Right lobe of liver (tissue), 6 donors: ENCODE measurements around the gene C5. TPM values are rescaled to one million over a fixed set of nuclear protein-coding genes. Genes with fewer than 3 reads are reported as not detected.
"Not testable (repeated sequence)": the region's sequence is repeated elsewhere in the genome, so short reads cannot be mapped to it uniquely, and the experiment has no call there.

Experiments
- ATAC-seq, 4 donors: fragments of 200-7000 bp; cut with Tn5 transposase; one replicate each; pipeline ENCODE4 v1.9.1; 2020; ENCODE audit warnings: mild to moderate bottlenecking in 4 of 4, moderate library complexity in 4 of 4
- DNase-seq, 3 donors: peaks; one replicate each; pipeline ENCODE4 v3.0.0-alpha.2; 2020
- H3K27ac ChIP-seq, 3 donors: fragments of 200-600 bp; one replicate each; pipeline ENCODE4 v1.8.0; 2022
- H3K27me3 ChIP-seq, 2 donors: fragments of 200-600 bp; one replicate each; pipeline ENCODE4 v1.8.0; 2022
- H3K36me3 ChIP-seq, 4 donors: fragments of 200-600 bp; sonication (generic) in 1 of 4; one replicate each; pipeline versions ENCODE4 v1.5.1 to v1.8.0; 2017 to 2022; ENCODE audit warnings: control low read depth in 1 of 4
- H3K4me1 ChIP-seq, 4 donors: fragments of 200-600 bp; sonication (generic) in 1 of 4; one replicate each; pipeline versions ENCODE4 v1.5.1 to v1.8.0; 2017 to 2022; ENCODE audit warnings: control low read depth in 1 of 4
- H3K4me3 ChIP-seq, 3 donors: fragments of 200-600 bp; one replicate each; pipeline ENCODE4 v1.8.0; 2022
- H3K9me3 ChIP-seq, 4 donors: fragments of 200-600 bp; sonication (generic) in 1 of 4; one replicate each; pipeline versions ENCODE4 v1.5.1 to v1.8.0; 2017 to 2022; ENCODE audit warnings: control low read depth in 1 of 4
- POLR2A ChIP-seq: fragments of 450-650 bp; IDR thresholded peaks from one replicate; pipeline ENCODE4 v1.6.1; 2017; ENCODE audit warnings: antibody characterized with exemption, mild to moderate bottlenecking
- WGBS: methylation state at CpG from one replicate; pipeline ENCODE4 v1.1.6; 2018; ENCODE audit warnings: low coverage, low lambda C conversion rate; ENCODE audit not compliant: insufficient coverage; ENCODE audit errors: missing lambda C conversion rate; 5-methylcytosine and 5-hydroxymethylcytosine counted together
- intact Hi-C, 2 donors: fragments of 100-400 bp; cut with DNase I; formaldehyde crosslinking; loops; one replicate each; pipeline versions ENCODE4 v1.11.2 to v1.14.1; 2022
- long read RNA-seq: library from polyadenylated mRNA; unstranded; transcript quantifications from one replicate; pipeline ENCODE4 v2.0.0, GENCODE V29; 2019
- total RNA-seq, 6 experiments: library from RNA; depleted of rRNA in 2 of 6; stranded (reverse); fragments of >200 nt in 2 of 6; fragmentation: NEBNext Ultra II Directional in 3 of 6; extraction: Animal tissue kit (Norgen Biotek cat#: 25700) in 3 of 6; gene quantifications; one replicate each; pipeline versions ENCODE4 v1.1.0 to v1.2.4, GENCODE V29; 2016 to 2023
- TF ChIP-seq, protein P1 (sequence below), 4 donors: fragments of 200-600 bp in 3 of 4; fragments of 450-650 bp in 1 of 4; IDR thresholded peaks; one replicate each; pipeline versions ENCODE4 v1.5.1 to v1.8.0; 2016 to 2022; ENCODE audit warnings: antibody characterized with exemption in 4 of 4, mild to moderate bottlenecking in 2 of 4
- donor health status: DM: no; HTN: yes; CAD: no.
- donor health status: DM: no; HTN: no; CAD: no.
- donor health status: DM: no; HTN: no; CAD: no.
- donor health status: DM: no; HTN: yes; CAD: no.
- donor health status: DM: no; HTN: yes; CAD: no.

C5 gene
- total RNA-seq, result 100 to 1,000 TPM; 251 to 616 (median 411) TPM
- long read RNA-seq, full-length matches to known transcripts, result 4 of 74 reads
- long read RNA-seq, partial matches to known transcripts, result 61 of 74 reads
- long read RNA-seq, other reads (novel, unspliced or antisense), result 9 of 74 reads

DNA sequence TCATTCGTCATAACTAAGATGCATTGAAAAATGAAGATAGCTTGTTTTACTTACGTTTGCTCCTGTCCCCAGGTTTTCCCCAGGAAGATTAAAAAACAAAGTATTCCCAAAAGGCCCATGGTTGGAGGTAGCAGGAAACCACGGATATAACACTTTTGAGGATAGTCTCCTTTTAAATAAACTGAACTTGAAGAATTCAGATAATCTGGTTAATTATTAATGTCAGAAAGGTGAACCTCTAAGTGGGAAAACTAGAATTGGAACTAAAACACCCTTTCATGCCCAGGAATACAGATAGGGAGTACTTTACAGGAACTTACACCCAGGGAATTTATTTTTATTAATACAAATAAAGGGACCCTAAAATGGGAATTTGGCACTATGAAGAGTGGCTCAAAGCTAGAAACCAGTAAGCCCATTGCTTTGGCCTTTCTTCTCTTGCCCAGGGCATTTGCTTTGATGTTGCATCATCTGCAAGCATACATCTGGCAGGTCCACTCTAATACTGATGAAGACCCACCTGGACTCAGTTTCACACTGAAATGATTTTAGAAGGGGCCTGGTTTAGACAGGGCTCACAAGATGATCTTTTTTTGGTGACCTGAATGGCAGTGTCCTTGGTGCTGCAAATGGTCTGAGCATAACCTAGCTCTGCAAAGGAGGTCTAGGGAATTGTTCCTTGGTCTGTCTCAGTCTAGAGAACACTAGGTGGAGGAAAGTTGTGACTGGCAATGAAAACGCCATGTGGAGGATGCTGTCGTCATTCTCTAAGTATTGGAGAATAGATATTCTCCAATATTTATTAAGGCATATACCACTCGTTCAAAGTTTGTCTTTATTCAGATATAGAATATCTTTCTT lies at the start of gene C5:
C5 (minus strand) TSS at position 148 of the 861 bp plus-strand sequence; CDS start at position 119, 29 bp downstream.
- TF ChIP-seq, protein P1, sequence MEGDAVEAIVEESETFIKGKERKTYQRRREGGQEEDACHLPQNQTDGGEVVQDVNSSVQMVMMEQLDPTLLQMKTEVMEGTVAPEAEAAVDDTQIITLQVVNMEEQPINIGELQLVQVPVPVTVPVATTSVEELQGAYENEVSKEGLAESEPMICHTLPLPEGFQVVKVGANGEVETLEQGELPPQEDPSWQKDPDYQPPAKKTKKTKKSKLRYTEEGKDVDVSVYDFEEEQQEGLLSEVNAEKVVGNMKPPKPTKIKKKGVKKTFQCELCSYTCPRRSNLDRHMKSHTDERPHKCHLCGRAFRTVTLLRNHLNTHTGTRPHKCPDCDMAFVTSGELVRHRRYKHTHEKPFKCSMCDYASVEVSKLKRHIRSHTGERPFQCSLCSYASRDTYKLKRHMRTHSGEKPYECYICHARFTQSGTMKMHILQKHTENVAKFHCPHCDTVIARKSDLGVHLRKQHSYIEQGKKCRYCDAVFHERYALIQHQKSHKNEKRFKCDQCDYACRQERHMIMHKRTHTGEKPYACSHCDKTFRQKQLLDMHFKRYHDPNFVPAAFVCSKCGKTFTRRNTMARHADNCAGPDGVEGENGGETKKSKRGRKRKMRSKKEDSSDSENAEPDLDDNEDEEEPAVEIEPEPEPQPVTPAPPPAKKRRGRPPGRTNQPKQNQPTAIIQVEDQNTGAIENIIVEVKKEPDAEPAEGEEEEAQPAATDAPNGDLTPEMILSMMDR (IDR thresholded peaks at IDR 0.05), result no peak
- TF ChIP-seq POLR2A, result peak; percentile 71
- peaks cover 0 to 32% (median 11%) of the 10 kb centered on the region in 4 donors for H3K4me1 ChIP-seq
- H3K4me3 ChIP-seq, result peak within 1 kb of the TSS; percentile 36 to 60 (median 58)
- H3K9me3 ChIP-seq, result no peaks in the 10 kb centered on the region
- intact Hi-C loops, result no loop called here
- H3K27ac ChIP-seq, result peak within 1 kb of the TSS; percentile 62 to 89 (median 65)
- H3K27me3 ChIP-seq, result no peaks in the 10 kb centered on the region
- ATAC-seq, result peak; percentile 41 to 63 (median 50)
- 42% methylated on average over 6 of the region's 6 CpGs for WGBS
- no peak for DNase-seq
- peaks cover 0 to 8% (median 0%) of the 10 kb centered on the region in 4 donors for H3K36me3 ChIP-seq

DNA sequence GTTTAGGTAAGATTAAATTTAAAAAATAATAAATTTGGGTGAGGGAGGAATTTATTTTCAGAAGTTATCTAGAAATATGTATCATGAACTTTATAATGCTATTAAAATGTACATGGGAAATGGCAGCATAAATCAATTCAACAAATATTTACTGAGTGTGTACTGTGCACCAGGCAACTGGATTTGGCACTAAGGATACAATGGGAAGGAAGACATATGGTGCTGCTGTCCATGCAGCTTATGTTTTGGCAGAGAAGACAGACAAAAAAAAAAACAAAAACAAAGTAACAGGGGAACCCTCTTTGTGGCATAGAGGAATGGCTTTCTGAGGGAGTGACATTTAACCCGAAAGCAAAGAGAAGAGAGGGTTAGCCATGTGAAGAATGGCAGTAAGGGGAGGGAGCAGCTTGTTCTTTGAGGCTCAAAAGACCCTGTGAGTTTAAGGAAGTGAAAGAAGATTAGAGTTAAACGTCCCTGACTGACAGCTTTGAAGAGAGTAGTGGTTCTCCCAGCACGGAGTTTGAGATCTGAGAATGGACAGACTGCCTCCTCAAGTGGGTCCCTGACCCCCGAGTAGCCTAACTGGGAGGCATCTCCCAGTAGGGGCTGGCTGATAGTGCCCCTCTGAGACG lies 48.6 kb upstream of the C5 start:
- TF ChIP-seq POLR2A, result no peak
- TF ChIP-seq, protein P1 (IDR thresholded peaks at IDR 0.05), result no peak
- intact Hi-C loops, result no loop called here
- H3K27me3 ChIP-seq, result no peaks in the 10 kb centered on the region
- no peaks in the 10 kb centered on the region for H3K9me3 ChIP-seq
- no peaks in the 10 kb centered on the region for H3K36me3 ChIP-seq
- ATAC-seq, result no peak
- no peak overlapping the region for H3K4me3 ChIP-seq
- H3K27ac ChIP-seq, result no peak overlapping the region
- 67% methylated on average over 1 of the region's 5 CpGs for WGBS
- DNase-seq, result no peak
- no peaks in the 10 kb centered on the region for H3K4me1 ChIP-seq

DNA sequence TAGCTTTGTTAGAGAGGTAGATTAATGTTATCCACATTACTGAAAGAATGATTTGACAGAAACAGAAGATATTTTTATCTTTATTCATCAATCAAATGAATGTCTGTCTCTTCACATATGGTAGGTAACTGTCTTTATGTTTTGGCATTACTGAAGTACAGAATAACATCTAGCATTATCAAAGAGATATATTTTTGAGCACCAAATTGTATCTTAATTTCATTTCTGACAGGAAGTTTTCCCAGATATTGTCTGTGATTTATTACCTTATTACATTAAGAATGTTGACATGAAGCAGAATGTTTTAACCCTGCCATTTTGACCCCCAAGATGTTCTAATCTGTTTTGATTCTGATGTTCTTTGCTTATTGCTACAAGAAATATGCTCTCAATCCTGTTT lies 45.0 kb upstream of the C5 start:
- no peak overlapping the region for H3K4me3 ChIP-seq
- H3K27ac ChIP-seq, result no peak overlapping the region
- no peak for DNase-seq
- no peaks in the 10 kb centered on the region for H3K9me3 ChIP-seq
- H3K4me1 ChIP-seq, result no peaks in the 10 kb centered on the region
- no peaks in the 10 kb centered on the region for H3K36me3 ChIP-seq
- H3K27me3 ChIP-seq, result no peaks in the 10 kb centered on the region
- intact Hi-C loops, result no loop called here
- ATAC-seq, result no peak
- TF ChIP-seq, protein P1 (IDR thresholded peaks at IDR 0.05), result no peak
- TF ChIP-seq POLR2A, result no peak

DNA sequence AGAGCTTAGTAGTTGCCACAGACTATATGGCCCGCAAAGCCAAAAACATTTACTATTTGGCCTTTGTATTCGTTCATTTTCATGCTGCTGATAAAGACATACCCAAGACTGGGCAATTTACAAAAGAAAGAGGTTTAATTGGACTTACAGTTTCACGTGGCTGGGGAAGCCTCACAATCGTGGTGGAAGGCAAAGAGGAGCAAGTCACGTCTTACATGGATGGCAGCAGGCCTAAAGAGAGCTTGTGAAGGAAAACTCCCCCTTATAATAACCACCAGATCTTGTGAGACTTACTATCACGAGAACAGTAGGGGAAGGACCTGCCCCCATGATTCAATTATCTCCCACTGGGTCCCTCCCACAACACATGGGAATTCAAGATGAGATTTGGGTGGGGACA lies 40.7 kb upstream of the C5 start:
- H3K27me3 ChIP-seq, H3K36me3 ChIP-seq, DNase-seq, H3K9me3 ChIP-seq, H3K4me3 ChIP-seq, H3K27ac ChIP-seq, ATAC-seq, intact Hi-C loops, H3K4me1 ChIP-seq: not testable (repeated sequence)
- WGBS, result 89% methylated on average over 5 of the region's 6 CpGs

DNA sequence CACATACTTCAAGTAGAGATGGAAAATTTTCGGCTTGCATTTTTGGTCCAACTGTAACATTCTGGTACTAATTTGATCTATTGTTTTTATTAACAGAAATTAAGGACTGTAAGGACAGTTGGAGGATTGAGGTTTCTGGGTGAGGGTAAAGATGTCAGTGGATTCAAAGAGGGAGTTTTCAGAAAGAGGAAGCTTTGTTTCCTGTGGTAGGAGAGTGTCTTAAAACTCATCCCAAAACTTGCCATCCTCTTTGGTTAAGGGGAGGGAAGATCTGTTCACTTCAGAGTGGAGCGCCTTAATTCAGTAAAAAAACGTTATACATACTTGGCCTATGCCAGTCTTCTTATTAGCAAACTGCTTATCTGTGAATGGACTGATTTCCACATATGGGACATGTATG lies 38.5 kb upstream of the C5 start:
- Histone ChIP-seq H3K4me1 (no peaks in the 10 kb centered on the region), H3K27me3 (no peaks in the 10 kb centered on the region), H3K27ac (no peak overlapping the region), H3K4me3 (no peak overlapping the region), H3K9me3 (no peaks in the 10 kb centered on the region), H3K36me3 (no peaks in the 10 kb centered on the region)
- TF ChIP-seq, protein P1 (IDR thresholded peaks at IDR 0.05), result no peak
- TF ChIP-seq POLR2A, result no peak
- no peak for ATAC-seq
- no peak for DNase-seq
- intact Hi-C loops, result no loop called here
- 79% methylated on average over 2 of the region's 3 CpGs for WGBS
